Measurements from ENCODE around the gene C4orf51.

C4orf51 gene

DNA sequence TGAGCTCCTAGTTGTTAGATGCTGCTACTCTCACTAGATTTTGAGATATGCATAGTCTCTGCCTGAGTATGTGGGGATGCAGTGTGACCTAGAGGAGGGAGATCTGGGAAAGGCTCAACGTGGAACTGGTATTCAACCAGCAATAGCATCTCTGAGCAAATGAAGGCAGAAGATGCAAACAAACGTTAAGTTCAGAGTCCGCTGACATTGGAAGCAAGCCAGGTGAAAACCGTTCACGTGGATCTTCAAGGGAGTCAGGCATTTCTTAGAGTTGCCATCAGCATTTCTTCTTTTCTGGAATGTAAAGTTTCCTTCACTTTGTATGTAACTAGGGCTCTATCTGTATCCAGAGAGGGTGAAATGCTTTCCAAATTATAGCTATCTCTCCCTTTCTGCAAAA lies 59.9 kb downstream of the C4orf51 start:
- TF ChIP-seq CTCF (IDR thresholded peaks at IDR 0.05; ENCODE audit: low read depth, low read length, missing control alignments), result no peak
- no peak for DNase-seq (ENCODE audit: low read depth)
- H3K4me3 ChIP-seq (ENCODE audit: low read depth, low read length), result no peak overlapping the region

DNA sequence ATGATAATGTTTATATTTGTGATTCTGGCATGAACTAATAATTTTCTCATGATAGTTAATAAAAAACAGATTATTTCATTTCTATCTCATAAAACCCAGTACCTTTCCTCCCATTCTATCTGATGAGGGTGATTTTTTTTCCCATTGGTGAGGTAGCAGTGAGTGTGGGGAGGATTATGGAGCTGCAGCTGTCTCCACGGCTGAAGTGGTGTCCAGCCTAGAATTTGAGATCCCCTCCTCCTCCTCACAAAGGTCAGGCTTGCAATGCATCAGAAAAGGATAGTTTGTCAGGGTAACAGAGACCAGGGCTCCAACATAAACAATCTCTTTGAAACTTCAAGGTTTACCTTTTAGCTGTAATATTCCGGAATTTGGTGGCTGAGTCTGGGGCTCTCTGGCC lies 60.9 kb downstream of the C4orf51 start:
- no peak for TF ChIP-seq CTCF (IDR thresholded peaks at IDR 0.05; ENCODE audit: low read depth, low read length, missing control alignments)
- no peak overlapping the region for H3K4me3 ChIP-seq (ENCODE audit: low read depth, low read length)
- DNase-seq (ENCODE audit: low read depth), result no peak

DNA sequence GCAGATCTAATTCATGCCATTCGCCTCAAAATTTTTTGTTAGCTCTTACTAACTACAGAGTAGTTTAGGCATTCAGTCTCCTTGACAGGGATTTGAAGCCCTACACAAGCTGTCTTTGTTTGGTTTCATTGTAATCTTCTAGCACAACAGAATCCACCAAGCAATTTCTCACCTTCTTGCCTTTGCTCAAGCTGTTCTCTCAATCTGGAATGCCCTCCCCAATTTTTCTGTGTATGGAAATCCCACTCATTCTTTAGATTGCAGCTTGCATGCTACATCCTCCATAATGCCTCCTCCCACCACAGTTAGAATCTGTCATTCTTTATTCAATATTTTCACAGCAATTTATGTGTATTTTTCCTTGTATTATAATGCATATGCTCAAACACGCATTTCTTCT lies 63.7 kb downstream of the C4orf51 start:
- DNase-seq (ENCODE audit: low read depth), result no peak
- no peak for TF ChIP-seq CTCF (IDR thresholded peaks at IDR 0.05; ENCODE audit: low read depth, low read length, missing control alignments)
- no peak overlapping the region for H3K4me3 ChIP-seq (ENCODE audit: low read depth, low read length)

- no peak for TF ChIP-seq CTCF (IDR thresholded peaks at IDR 0.05; ENCODE audit: low read depth, low read length, missing control alignments)
- H3K4me3 ChIP-seq (ENCODE audit: low read depth, low read length), result no peak overlapping the region
- no peak for DNase-seq (ENCODE audit: low read depth)
These were observed 75.9 kb downstream of the C4orf51 start for GRCh38 chr4:145755802-145756201.

DNA sequence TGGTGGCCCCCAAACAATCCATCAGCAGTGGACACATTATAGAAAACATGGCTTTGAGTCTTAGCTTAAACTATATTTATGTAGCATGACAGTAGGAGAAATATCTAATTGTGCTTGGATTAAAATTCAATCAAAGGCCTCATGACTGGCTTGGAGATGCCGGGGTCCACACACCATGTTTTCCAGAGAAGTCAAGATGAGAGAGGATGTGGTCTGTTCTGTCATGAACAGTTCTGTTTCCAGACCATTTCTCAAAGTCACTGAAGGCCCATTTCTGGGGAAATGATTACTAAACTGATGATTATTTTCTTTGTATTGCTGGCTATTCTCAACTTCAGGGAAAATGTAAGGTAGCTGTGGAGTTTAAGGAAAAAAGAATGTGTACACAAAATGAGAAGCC lies 76.3 kb downstream of the C4orf51 start:
- H3K4me3 ChIP-seq (ENCODE audit: low read depth, low read length), result no peak overlapping the region
- TF ChIP-seq CTCF (IDR thresholded peaks at IDR 0.05; ENCODE audit: low read depth, low read length, missing control alignments), result no peak
- no peak for DNase-seq (ENCODE audit: low read depth)

DNA sequence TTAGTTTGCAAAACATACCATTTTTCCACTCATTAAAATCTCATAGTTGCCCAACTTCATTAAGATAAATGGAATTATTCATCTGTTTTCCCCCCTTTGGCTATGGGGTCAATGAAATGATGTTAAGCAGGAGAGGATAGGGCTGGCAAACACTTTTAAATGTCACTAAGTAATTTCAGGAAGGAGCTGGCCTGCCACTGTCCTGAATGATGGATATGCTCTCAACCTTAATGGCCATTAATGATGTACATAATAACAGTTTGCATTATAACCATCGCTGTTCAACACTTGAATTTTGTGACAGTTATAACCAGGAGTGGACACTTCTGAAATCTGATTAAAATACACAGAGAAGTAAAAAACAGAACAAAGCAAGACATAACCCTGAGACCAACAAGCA lies 77.2 kb downstream of the C4orf51 start:
- no peak overlapping the region for H3K4me3 ChIP-seq (ENCODE audit: low read depth, low read length)
- no peak for DNase-seq (ENCODE audit: low read depth)
- TF ChIP-seq CTCF (IDR thresholded peaks at IDR 0.05; ENCODE audit: low read depth, low read length, missing control alignments), result no peak

GRCh38 chr4:145760176-145760575 lies 80.2 kb downstream of the C4orf51 start:
- no peak overlapping the region for H3K4me3 ChIP-seq (ENCODE audit: low read depth, low read length)
- TF ChIP-seq CTCF (IDR thresholded peaks at IDR 0.05; ENCODE audit: low read depth, low read length, missing control alignments), result no peak
- no peak for DNase-seq (ENCODE audit: low read depth)
